Activated CD4-positive, alpha-beta T cell treated with anti-CD3 and anti-CD28 coated beads, Interleukin-2, Interleukin-4, amounts not matched to agents 100 ng/mL and 50 ng/mL, durations not matched to agents 16 hours and 8 hours (primary cell): ENCODE data around the gene CNPY3.

Experiments used
- DNase-seq: peaks from one replicate; pipeline ENCODE4 v3.0.0-alpha.2; 2020; ENCODE audit warnings: low spot score

The CNPY3 gene

GRCh38 chr6:42981836-42982235 is 52.6 kb downstream of the CNPY3 start:
- DNase-seq, result no peak

- peak; percentile 99 for DNase-seq
Observed at GRCh38 chr6:42984001-42984923, 55.0 kb downstream of the CNPY3 start, which contains the start of gene PPP2R5D. Gene PPP2R5D, plus strand, starts transcription at chr6:42984570. Its CDS starts 108 bp downstream, at chr6:42984678.

GRCh38 chr6:42984924-42985475 is 55.7 kb downstream of the CNPY3 start:
- no peak for DNase-seq

- no peak for DNase-seq
Observed at GRCh38 chr6:42987533-42988451, 58.5 kb downstream of the CNPY3 start.

GRCh38 chr6:42988486-42989020 is 59.3 kb downstream of the CNPY3 start:
- DNase-seq, result no peak
